BE2C (cell line): ENCODE measurements around the gene RTN4R.
A peak's percentile ranks its signal among the peaks of the same experiment; 100 is the strongest.

Experiments
- DNase-seq: peaks from one replicate; pipeline ENCODE4 v3.0.0-alpha.2; 2020
- H3K27me3 ChIP-seq: fragments of 250-450 bp; sonication (Bioruptor Pico); 2 replicates; pipeline ENCODE4 v1.5.1; 2020; ENCODE audit warnings: mild to moderate bottlenecking
- H3K36me3 ChIP-seq: fragments of 250-450 bp; sonication (Bioruptor Pico); 2 replicates; pipeline ENCODE4 v1.5.1; 2020; ENCODE audit warnings: mild to moderate bottlenecking
- H3K4me1 ChIP-seq: fragments of 250-450 bp; sonication (Bioruptor Pico); 2 replicates; pipeline ENCODE4 v1.5.1; 2020
- H3K4me3 ChIP-seq: 2 replicates; pipeline ENCODE4 v1.5.1; 2011; ENCODE audit warnings: low read depth, low read length
- H3K9me3 ChIP-seq: fragments of 250-450 bp; sonication (Bioruptor Pico); 2 replicates; pipeline ENCODE4 v1.5.1; 2020
- TF ChIP-seq, protein P1 (sequence below): IDR thresholded peaks from 2 replicates; pipeline ENCODE4 v1.5.1; 2012; ENCODE audit warnings: mild to moderate bottlenecking, low read depth, low read length

The RTN4R gene

DNA sequence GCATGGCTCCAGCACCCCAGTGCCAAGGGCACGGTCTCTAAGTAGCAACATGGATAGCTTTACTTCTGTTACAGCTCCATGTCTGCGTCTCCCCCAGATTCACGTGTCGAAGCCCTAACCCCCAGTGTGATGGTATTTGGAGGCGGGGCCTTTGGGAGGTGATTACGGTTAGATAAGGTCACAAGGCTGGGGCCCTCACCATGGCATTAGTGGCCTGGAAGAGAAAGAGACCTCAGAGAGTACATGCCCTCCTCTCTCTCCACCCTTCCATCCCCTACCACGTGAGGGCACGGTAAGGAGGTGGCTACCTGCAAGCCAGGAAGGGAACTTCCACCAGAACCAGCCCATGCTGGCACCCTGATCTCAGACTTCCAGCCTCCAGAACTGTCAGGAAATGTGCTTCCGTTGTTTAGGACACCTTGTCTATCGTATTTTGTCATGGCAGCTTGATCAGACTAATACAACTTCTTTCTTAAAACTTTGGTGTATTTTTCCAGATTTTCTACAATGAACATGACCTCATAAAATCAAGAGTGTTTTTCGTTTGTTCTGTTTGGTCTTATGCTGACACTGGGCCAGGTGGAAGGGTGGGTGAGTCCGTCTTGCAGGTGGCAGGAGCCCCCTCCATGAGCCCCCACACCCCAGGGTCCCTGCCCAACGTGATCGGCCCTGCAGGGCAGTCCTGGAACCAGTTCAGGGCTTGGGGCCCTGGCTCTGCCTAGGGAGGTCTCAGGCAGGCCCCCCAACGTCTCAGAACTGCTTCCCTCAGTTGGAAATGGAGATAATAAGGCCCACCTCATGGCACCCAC is 10.7 kb downstream of the RTN4R start:
- Histone ChIP-seq H3K36me3 (no peaks in the 10 kb centered on the region), H3K27me3 (no peaks in the 10 kb centered on the region), H3K4me1 (peaks cover 22% of the 10 kb centered on the region), H3K4me3 (no peak overlapping the region), H3K9me3 (no peaks in the 10 kb centered on the region)
- DNase-seq = no peak
- TF ChIP-seq, protein P1, sequence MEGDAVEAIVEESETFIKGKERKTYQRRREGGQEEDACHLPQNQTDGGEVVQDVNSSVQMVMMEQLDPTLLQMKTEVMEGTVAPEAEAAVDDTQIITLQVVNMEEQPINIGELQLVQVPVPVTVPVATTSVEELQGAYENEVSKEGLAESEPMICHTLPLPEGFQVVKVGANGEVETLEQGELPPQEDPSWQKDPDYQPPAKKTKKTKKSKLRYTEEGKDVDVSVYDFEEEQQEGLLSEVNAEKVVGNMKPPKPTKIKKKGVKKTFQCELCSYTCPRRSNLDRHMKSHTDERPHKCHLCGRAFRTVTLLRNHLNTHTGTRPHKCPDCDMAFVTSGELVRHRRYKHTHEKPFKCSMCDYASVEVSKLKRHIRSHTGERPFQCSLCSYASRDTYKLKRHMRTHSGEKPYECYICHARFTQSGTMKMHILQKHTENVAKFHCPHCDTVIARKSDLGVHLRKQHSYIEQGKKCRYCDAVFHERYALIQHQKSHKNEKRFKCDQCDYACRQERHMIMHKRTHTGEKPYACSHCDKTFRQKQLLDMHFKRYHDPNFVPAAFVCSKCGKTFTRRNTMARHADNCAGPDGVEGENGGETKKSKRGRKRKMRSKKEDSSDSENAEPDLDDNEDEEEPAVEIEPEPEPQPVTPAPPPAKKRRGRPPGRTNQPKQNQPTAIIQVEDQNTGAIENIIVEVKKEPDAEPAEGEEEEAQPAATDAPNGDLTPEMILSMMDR = no peak

DNA sequence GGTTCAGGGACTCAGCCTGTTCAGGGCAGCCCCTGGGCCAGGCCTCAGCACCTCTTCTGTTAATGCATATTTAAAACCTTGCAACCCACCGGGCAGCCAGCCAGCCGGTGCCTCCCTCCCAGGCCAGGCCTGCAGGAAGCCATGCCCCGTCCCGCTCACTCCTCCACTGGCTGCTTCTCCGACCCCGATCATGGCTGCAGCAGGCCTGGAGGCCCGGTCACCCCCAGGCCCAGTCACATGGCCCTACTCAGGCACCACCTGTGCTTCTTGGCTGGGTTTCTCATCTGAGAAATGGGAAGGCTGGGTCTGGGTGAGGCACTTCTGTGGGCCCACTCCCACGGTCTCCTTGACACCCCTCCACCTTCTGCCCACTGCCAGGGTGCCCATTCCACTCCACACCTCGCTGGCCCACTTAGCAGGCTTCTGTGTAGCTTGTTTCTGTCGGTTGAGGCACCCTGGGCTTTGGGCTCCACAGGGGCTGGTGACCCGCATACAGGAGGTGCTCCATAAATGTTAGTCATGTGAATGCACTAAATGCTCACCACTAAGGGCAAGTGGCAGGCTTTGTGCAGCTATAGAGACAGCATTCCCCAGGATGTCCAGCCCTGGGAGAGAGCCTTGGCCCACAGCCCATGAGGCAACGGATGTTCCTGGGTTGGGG is 11.4 kb downstream of the RTN4R start:
- DNase-seq = peak; percentile 67

DNA sequence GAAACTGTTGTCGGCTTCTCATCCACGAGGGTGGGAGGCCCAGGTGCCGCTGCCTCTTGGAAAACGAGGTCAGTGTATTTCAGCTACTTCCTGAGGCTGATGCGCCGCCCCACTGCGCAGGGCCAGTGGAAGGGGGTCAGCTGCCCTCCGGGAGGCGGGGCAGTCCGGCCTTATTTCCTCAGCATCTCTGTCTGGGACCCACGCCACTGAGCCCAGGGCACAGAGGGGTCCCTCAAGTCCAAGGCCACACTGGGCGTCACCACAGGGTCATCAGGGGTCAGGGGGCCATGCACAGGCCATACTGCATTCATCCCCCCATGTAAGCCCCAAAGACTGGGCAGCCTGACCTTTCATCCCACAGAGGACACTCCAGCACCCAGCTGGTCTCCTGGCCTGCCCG is 12.1 kb downstream of the RTN4R start:
- peaks cover 22% of the 10 kb centered on the region for H3K4me1 ChIP-seq
- H3K4me3 ChIP-seq = no peak overlapping the region
- no peak for DNase-seq
- no peaks in the 10 kb centered on the region for H3K27me3 ChIP-seq
- TF ChIP-seq, protein P1 = no peak
- no peaks in the 10 kb centered on the region for H3K9me3 ChIP-seq
- no peaks in the 10 kb centered on the region for H3K36me3 ChIP-seq

More for the DNA sequence above, 11.4 kb downstream of the RTN4R start:
- no peaks in the 10 kb centered on the region for H3K27me3 ChIP-seq
- no peaks in the 10 kb centered on the region for H3K36me3 ChIP-seq
- peaks cover 22% of the 10 kb centered on the region for H3K4me1 ChIP-seq
- TF ChIP-seq, protein P1 = no peak
- no peak overlapping the region for H3K4me3 ChIP-seq
- H3K9me3 ChIP-seq = no peaks in the 10 kb centered on the region

DNA sequence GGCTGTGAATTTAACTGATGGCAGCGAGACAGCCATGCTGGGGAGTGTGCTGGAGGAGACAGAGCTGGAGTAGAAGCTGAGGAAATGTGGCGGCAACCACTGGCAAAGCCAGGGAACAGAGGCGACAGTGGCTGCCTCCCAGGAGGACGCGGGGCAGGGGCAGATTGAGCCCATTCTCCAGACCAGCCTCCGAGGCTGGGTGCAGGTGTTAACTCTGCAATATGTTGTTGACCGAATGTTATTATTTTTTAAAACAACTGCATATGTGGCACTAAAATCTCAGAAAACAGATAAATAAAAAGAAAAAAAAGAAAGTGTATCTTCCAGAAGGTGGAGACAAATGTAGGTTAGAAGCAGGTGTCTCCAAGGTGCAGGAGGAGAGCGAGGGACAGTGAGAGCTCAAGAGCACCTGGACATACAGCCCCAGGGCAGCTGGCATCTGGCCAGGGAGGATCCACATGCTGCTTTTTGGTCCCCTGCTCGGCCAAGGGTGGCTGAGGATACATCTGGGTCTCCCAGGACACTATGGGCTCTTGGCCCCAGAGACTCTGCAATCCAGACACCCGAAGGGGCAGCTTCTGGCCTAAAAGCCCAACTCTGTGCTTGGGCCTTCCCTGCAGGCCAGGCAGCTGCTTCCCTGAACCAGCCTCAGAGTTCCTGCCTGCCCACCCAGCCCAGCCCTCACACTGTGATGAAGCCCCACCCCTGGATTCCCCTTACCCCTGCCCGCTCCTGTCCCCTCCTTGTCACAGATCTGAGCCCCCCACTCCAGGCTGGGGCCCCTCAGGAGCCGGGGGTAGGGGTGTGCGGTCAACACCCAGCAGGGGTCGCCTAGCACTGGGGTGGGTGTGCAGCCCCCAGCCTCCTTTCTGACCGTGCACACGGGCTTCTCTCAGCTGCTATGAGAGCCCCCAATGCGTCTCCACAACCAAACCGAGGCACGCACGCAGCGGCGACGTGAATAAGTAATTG is 12.9 kb downstream of the RTN4R start:
- no peaks in the 10 kb centered on the region for H3K36me3 ChIP-seq
- peak; percentile 73 for DNase-seq
- no peaks in the 10 kb centered on the region for H3K27me3 ChIP-seq
- TF ChIP-seq, protein P1 = no peak
- no peaks in the 10 kb centered on the region for H3K9me3 ChIP-seq
- no peak overlapping the region for H3K4me3 ChIP-seq
- peaks cover 22% of the 10 kb centered on the region for H3K4me1 ChIP-seq

DNA sequence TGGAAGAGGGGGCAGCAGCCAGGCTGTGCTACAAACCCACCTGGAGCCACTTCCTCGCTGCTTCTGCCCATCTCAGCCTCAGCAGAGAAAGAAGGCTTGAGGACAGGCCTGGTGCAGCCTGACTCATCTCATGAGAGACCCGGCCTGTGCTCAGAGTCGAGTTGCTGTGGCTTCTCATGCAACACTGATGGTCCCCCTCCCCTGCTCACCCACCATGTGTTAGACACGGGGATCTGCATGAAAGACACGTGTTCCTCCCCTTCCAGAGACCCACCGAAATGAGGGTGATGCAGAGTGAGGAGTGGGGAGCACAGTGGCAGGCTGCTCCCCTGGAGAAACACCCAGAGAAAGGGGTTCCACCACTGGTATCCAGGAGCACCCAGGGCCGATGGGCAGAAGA is 15.0 kb downstream of the RTN4R start:
- Histone ChIP-seq H3K9me3 (no peaks in the 10 kb centered on the region), H3K27me3 (no peaks in the 10 kb centered on the region), H3K4me1 (peaks cover 42% of the 10 kb centered on the region), H3K36me3 (no peaks in the 10 kb centered on the region), H3K4me3 (no peak overlapping the region)
- no peak for DNase-seq
- TF ChIP-seq, protein P1 = no peak
